ENCODE results near the gene TRIM68.

- TF ChIP-seq, protein P1, sequence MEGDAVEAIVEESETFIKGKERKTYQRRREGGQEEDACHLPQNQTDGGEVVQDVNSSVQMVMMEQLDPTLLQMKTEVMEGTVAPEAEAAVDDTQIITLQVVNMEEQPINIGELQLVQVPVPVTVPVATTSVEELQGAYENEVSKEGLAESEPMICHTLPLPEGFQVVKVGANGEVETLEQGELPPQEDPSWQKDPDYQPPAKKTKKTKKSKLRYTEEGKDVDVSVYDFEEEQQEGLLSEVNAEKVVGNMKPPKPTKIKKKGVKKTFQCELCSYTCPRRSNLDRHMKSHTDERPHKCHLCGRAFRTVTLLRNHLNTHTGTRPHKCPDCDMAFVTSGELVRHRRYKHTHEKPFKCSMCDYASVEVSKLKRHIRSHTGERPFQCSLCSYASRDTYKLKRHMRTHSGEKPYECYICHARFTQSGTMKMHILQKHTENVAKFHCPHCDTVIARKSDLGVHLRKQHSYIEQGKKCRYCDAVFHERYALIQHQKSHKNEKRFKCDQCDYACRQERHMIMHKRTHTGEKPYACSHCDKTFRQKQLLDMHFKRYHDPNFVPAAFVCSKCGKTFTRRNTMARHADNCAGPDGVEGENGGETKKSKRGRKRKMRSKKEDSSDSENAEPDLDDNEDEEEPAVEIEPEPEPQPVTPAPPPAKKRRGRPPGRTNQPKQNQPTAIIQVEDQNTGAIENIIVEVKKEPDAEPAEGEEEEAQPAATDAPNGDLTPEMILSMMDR (IDR thresholded peaks at IDR 0.05): no peak
- TF ChIP-seq POLR2A (IDR thresholded peaks at IDR 0.05): no peak
Observed at GRCh38 chr11:4559527-4560440, 48.2 kb downstream of the TRIM68 start.

Measured in testis (tissue), 2 donors.